HG02623 (cell line): ENCODE data around the gene TBC1D8B.
"Not testable (repeated sequence)": the region's sequence is repeated elsewhere in the genome, so short reads cannot be mapped to it uniquely, and the experiment has no call there.

Source experiments
- ATAC-seq: cut with Tn5 transposase; IDR thresholded peaks from one replicate; pipeline ENCODE4 v1.9.1; 2021; ENCODE audit warnings: moderate library complexity; ENCODE audit not compliant: unreplicated experiment

TBC1D8B gene

DNA sequence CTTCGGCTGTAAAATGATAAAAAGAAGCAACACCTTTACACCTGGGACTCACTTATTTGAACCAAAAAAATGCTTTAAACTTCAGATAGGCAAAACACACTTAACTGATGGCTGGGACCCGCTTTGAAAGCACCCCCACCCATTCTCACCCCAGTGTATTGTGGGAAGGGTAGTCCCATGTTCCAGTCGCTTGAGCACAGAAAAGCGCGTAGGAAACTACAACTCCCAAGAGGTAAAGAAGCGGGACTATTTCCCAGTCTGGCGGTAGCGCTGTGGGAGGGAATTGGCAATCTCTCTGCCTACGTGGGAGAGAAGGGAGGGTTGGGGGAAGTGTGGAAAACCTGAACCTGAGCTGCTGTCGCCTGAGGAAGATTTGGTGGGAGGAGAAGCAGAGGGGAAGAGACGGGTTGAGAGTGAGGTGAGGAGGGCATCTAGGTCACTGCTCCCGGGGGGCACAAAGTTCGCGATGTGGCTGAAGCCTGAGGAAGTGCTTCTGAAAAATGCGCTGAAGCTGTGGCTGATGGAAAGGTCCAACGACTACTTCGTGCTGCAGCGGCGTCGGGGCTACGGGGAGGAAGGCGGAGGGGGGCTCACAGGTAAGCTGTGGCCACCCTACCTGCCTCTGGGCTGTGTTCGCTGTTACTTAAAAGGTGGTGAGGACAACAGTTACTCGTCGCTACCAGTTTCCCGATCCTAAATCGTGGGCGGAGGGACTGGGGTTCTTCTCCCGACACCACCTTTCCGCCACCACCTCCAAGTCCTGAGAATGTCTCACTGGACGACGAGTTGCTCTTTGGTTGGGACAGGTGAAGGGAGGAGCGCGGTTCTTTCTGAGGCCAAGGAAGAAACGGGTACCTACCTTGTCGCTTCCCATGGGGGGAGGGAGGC is at the start of gene TBC1D8B:
Gene TBC1D8B, plus strand, starts transcription at position 286 of the 888 bp plus-strand sequence. Its CDS starts 181 bp downstream, at position 467.
- ATAC-seq, result peak; percentile 96

DNA sequence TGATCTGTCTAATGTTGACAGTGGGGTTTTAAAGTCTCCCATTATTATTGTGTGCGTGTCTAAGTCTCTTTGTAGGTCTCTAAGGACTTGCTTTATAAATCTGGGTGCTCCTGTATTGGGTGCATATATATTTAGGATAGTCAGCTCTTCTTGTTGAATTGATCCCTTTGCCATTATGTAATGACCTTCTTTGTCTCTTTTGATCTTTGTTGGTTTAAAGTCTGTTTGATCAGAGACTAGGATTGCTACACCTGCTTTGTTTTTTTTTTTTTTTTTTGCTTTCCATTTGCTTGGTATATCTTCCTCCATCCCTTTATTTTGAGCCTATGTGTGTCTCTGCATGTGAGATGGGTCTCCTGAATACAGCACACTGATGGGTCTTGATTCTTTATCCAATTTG is 33.2 kb upstream of the TBC1D8B start:
- not testable (repeated sequence) for ATAC-seq

DNA sequence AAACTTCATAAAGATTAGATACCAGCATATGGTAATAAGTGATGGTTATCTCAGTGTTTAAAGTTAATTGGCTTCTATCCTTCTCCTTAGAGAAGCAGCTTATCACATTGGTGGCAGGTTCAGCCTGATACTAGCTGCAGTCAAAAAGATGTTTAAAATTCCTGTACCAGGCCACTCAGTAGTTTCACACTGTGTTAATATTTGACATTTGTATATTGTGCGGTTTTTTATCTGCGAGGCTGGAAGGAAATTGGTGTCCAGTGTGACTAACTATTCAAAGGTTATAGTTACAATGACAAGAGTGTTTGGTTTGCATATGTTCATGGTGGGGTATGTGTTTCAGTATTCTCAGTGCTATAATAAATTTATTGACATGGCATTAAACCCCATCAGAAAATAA is 27.5 kb upstream of the TBC1D8B start:
- ATAC-seq, result no peak

DNA sequence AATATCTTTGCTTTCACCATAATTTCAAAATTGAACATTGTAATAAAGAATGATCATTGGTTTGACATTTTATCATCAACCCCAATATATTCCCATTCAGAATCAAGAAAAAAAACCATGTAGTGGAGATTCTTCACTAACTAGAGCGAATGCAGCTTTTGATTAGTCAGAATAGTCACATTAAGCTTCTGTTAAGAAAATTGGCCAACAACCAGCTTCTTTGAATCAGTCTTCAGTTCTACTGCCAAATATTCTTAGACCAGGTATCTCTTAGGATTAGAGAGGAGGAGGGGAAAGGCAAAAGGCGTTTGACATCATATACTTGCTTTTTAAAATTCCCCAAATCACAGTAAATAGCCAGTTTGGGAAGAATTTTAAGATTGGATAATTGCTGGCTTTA is 22.2 kb upstream of the TBC1D8B start:
- ATAC-seq, result no peak

DNA sequence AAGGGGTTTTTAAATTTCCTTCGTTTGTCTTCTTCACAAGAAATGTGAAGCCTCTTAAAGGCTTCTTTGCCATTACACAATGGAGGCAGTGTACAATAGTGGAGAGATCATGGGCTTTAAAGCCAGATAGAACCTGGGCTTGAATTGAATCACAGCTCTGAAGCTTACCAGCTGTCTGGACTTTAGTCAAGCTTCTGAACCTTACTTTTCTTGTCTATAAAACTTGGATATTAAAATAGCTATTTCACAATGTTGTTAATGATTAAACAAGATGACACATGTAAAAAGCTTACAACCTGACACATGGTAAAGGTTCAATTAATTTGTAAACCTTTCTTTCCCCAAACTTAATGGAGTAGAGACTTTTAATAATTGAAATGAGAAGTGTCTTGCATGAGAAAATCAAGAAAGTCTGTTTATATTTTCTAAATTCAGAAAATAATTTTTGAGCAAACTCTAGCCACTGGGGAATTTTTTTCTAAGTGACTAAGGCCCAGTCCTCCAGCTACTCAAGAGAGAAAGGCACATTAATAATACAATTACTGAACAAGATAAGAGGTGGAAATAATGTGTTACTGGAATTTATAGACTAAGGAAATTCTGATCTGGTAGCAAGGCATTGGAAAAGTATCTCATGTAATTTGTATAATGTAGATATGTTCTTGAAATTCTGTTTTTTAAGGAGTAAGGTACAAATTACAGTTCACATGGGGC is 21.7 kb upstream of the TBC1D8B start:
- no peak for ATAC-seq

DNA sequence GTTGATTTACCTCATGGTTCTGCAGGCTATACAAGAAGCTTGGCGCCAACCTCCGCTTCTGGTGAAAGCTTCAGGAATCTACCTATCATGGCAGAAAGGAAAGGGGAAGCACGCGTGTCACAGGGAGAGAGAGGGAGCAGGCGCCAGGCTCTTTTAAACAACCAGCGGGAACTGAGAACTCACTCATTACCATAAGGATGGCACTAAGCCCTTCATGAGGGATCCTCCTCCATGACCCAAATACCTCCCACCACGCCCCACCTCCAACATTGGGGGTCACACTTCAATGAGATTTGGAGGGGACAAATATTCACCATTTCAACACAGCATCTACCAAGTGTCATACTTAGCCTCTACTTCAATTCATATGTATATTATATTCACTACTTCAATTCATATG is 18.8 kb upstream of the TBC1D8B start:
- no peak for ATAC-seq

DNA sequence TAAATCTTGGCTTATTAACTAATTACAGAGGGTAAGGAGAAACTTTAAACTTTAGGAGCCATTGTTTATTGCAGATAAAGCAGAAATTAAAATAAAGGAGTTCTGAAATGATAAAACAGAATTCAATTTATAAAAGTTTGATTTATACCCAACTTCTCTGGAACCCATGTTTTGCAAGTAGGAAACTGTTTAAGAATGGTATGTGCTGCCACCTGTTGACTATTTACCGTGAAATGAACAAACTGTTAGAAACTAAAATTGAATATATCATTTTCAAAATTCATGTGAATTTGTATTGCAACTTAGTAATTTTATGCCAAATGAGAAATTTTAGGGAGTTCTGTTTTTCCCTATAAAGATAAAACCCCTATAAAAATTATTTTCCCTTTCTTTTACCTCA is 11.0 kb upstream of the TBC1D8B start:
- ATAC-seq, result no peak

DNA sequence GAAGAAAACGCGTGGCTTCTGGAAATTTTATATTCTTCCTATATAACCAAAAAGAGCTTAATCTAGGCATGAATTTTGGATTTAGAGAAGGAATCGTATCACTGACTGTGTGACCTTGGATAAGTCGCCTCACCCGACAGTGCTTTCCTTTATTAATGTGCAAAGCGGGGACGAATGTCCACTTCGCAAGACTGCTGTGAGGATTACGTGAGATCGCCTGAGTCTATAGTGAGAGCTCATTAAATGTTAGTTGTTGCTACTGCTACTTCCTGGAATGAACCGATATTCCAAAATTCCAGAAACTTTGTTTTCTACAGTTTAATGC is 448 bp upstream of the TBC1D8B start:
- no peak for ATAC-seq

DNA sequence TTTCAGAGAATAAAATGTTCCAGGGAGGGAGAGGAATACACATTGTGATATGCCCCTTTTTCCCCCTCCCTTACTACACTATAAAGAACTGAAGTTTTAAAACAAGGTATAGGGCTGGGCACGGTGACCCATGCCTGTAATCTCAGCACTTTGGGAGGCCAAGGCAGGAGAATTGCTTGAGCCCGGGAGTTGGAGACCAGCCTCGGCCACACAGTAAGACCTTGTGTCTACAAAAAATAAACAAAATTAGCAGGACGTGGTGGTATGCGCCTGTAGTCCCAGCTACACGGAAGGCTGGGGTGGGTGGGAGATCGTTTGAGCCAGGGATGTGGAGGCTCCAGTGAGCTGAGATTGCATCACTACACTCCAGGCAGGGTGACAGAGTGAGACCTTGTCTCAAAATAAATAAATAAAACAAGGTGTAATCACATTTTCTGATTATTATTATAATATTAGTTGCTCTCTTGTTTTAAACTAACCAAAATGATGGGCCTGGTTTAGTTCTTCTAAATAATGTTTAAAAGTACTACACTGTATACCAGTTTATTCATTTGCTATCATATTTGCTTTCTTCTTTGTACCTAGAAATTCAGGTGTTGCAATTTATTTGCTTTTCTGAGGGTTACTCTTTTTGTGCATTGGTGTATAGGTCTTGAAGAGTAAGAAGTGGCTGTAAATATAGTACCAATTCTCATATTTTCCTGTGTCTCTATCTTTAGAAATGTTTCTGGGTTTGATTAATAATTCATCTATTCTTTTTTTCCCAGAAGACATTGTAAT is 8.8 kb downstream of the TBC1D8B start:
- ATAC-seq, result no peak

DNA sequence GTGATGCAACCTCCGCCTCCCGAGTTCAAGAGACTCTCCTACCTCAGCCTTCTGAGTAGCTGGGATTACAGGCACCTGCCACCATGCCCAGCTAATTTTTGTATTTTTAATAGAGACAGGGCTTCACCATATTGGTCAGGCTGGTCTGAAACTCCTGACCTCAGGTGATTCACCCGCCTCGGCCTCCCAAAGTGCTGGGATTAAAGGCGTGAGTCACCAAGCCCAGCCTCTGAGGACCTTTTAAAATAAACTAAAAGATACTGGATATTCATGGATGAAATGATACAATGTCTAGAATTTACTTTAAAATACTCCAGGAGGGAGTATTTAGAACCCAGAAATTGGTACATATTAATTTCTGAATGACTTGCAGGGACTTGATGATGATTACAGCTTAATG is 10.5 kb downstream of the TBC1D8B start:
- not testable (repeated sequence) for ATAC-seq

DNA sequence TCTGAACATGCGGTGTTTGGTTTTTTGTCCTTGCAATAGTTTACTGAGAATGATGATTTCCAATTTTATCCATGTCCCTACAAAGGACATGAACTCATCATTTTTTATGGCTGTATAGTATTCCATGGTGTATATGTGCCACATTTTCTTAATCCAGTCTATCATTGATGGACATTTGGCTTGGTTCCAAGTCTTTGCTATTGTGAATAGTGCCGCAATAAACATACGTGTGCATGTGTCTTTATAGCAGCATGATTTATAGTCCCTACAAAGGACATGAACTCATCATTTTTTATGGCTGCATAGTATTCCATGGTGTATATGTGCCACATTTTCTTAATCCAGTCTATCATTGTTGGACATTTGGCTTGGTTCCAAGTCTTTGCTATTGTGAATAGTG is 11.6 kb downstream of the TBC1D8B start:
- ATAC-seq, result not testable (repeated sequence)

DNA sequence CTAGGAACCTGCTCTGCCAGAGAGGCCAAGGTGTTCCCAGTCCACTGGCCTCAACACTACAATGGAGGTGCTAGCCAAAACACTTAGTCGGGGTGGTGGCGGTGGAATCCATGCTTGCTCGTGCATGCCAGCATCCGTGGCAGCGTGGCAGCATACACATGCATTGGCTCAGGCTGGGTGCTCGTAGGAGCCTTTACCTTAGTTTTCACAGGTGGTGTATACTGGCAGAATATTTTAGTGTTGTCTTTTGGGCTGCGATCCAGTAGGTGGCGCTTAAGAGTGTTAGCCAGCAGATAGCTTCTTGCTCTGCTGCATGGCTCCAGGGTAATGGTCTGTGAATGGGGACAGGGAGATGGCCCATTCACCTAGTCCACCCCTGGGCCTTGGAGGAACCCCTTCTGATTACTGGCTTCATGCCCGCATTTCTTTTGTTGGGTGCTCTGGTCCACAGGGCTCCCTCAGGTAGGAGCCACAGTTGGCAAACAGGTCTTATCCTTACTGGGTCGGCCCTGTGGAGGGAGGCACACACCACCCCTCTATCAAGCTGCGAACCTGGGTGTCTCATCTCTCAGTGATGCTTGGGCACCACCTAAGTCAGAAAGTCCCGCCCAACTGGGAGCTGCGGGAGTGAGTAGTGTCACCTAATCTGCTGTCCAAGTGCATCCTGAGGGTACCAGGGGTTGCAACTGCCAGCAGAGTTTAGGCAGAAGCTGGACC is 60.7 kb downstream of the TBC1D8B start:
- no peak for ATAC-seq

DNA sequence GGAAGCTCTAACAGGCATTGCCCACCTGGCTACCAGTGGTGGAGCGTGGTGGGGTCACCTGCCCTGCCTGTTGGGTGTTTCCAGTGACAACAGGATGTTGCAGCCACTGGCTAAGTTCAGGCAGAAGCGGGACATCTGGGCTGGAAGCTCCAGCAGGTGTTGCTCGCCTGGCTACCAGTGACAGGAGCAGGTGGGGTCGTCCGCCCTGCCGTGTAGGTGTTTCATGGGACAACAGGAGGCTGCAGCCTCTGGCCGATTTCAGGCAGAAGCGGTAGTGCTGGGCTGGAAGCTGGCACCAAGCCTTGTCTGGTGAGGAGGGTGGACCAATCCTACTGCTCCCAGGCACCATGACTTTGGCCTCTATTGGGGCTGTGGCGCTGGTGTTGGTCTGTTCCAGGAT is 61.2 kb downstream of the TBC1D8B start:
- no peak for ATAC-seq

DNA sequence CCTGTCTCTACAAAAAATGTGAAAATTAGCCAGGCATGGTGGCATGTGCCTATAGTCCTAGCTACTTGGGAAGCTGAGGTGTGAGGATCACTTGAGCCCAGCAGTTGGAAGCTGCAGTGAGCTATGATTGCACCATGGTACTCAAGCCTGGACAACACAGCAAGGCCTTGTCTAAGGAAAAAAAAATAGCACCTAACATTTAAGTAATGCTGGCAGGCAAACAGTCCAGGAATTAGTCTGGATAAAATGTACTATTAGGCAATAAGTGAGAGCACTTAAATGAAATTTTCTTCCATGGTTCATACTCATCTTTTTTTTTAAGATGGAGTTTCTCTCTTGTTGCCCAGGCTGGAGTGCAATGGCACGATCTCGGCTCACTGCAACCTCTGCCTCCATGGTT is 70.3 kb downstream of the TBC1D8B start:
- ATAC-seq, result not testable (repeated sequence)

DNA sequence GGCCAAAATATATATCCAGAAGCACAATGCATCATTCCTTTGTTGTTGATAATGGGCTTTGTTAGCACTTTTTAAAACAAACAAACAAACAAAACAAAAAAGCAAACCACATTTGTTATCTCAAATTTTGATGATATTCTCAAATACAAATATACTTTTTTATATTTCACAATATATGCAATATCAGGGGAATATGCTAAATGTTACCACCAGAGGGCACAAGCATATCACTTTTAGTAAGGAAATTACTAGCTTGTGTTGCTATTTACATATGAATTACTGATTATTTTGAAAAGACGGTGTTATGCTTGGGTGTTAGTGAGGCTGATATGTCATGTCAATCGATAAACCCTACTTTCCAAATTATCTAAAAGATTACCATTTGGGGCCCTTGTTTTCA is 71.6 kb downstream of the TBC1D8B start:
- ATAC-seq, result no peak

DNA sequence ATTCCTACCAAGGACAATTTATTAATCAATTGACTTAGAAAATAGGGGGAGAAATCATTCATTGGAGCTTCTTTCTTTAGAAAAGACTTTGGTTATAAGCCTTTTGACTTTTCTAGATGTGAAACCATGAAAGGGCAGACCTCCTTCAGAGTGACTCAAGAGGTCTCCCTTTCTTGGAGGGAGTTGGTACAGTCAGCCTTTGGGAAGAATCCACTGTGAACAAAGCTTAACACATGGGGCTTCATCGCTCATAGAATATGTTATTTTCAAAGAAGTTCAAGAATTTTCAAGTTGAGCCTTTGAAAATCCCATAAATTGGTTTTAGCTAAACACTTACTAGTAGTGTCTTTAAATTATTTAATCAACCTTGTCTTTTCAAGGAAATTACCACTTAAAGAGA is 72.7 kb downstream of the TBC1D8B start:
- no peak for ATAC-seq

DNA sequence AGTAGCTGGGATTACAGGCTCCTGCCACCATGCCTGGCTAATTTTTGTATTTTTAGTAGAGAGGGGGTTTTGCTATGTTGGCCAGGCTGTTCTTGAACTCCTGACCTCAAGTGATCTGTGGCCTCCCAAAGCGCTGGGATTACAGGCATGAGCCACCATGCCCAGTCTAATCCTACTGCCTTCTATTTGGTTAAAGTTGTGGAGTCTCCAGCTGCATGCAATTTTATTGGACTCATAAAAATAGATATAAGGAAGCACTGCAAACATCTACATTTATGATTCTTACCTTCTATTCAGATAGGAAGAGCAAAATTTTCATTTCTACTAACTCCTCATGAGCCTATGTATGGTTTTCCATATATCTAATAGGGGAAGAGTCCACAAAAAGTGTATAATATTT is 87.0 kb downstream of the TBC1D8B start:
- no peak for ATAC-seq

DNA sequence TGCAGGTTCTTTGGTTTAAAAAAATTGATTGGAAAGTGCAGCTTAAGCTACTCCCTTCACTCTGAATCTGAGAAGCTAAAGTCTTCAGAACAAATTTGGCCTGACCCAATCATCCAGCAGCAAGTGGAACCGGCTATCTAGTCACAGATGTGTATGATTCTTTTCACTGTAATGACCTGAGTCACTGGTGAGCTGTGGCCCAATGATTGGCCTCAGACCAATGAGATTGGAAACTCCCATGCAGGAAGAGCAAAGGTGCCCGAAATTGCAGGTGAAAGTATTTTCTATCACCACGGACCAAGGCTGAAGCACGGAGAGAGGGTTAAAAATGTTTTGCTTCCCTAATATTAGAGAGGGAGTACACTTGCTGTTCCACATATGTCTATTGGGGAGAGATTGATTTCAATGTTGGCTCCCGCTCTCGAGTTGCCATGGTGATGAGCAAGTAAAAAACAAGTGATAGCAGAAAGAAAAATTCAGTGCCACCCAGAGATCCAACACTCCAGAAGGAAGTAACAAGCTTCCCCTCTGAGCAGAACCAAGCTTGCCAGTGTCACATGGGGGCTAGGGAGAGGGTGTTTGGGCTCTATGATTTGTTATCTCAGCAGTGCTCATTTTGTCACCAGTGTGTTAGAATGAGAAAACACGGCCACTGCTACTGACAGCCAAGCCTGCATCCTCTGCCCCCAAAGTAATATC is 89.4 kb downstream of the TBC1D8B start:
- no peak for ATAC-seq

DNA sequence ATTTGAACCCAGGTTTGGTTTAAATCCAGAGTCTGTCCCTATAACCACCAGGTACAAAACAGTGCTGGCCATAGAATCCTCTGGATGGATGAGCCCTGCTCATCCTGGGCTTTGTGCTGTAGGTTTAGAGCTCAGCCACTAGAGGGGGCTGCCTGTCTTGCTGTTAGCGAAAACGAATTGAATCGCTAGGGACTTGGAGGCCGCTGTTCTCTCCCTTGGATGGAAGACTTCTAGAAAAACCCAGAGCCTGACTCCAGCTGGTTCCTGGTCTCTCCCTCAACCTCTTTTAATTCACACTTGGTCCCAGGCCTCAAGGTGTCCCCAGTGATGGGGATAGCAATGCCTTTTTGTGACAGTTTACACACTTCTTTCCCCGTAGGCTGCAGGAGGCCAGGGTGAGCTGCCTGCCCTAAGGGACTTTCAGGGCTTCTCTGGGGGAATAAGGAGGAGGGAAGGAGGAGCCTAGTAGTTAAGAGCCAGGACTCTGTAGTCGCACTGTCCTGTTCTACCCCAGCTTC is 92.0 kb downstream of the TBC1D8B start:
- ATAC-seq, result no peak

DNA sequence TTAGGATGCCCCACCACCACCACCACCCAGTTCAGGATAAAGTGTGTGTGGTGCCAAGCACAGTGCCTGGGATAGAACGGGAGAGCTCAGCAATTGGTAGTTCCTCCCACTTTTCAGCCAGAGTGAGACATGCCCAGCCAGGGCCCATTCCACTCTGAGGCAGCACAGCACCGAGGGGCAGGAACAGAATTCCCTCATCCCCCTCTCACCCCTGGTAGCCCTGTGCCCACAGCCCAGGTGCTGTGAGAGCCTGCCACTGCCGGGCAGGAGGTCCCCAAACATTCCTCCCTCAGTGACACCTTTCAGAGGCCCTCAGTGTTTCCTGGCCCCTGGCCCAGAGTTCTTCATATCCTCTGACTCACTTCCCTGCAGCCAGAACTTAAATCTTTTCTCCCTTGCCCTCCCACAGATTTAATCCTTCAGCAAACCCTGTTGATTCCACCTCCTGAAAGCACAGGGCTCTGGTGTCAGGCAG is 92.5 kb downstream of the TBC1D8B start:
- ATAC-seq, result no peak
